IMR-90 (cell line): ENCODE data around the gene YEATS4.

ENCODE experiments used
- POLR2A ChIP-seq: IDR thresholded peaks from 2 replicates; pipeline ENCODE4 v1.6.1; 2012; ENCODE audit warnings: mild to moderate bottlenecking, low read depth, low read length
- TF ChIP-seq, protein P1 (sequence below): conservative IDR thresholded peaks from 2 replicates; pipeline ENCODE4 v1.5.1; 2012; ENCODE audit warnings: mild to moderate bottlenecking, low read depth, low read length, improper control_type of control experiment
- TF ChIP-seq, protein P2 (sequence below): fragments of 150-350 bp; IDR thresholded peaks from 2 replicates; pipeline ENCODE4 v1.6.1; 2016; ENCODE audit warnings: low read depth, mild to moderate bottlenecking, low read length, moderate library complexity, borderline replicate concordance

DNA sequence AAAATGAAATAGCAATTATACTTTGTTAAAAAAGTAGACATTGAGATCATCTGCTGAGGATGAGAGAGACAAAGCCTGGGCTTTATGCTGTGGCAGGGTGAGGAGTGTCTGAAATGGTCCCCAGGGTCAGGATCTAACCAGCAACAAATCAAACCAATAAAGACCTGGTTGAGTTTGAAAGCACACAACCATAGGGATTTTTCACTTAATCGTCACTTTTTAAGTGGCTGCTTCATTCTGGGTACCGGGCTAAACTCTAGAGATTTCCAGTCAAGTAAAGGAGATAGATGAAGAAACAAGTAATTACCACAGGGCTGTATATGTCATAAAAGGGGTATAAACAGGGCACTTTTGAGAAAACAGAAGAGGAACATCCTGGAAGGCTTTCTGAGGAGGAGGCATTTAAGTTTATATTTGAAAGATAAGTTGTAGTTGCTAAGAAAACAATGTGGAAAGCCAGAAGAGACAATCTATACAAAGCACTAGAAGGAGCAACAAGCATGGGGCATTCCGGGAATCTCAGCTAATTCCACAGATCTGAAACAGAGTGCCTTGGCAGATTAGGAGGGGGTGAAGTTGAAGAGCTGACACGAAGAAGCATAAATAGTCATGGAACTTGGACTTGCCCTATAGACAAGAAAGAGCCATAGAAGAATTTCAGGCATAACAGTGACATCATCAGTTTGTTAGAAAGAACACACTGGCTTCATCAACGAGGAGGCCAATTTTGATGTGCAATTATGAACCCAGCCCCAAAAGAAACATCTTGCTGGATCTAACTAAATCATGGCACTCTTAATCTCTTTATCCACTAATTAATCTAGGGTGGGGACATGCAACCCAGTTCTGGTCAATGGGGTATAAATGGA is 63.7 kb downstream of the YEATS4 start:
- TF ChIP-seq, protein P1, sequence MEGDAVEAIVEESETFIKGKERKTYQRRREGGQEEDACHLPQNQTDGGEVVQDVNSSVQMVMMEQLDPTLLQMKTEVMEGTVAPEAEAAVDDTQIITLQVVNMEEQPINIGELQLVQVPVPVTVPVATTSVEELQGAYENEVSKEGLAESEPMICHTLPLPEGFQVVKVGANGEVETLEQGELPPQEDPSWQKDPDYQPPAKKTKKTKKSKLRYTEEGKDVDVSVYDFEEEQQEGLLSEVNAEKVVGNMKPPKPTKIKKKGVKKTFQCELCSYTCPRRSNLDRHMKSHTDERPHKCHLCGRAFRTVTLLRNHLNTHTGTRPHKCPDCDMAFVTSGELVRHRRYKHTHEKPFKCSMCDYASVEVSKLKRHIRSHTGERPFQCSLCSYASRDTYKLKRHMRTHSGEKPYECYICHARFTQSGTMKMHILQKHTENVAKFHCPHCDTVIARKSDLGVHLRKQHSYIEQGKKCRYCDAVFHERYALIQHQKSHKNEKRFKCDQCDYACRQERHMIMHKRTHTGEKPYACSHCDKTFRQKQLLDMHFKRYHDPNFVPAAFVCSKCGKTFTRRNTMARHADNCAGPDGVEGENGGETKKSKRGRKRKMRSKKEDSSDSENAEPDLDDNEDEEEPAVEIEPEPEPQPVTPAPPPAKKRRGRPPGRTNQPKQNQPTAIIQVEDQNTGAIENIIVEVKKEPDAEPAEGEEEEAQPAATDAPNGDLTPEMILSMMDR: no peak
- TF ChIP-seq POLR2A: no peak
- TF ChIP-seq, protein P2, sequence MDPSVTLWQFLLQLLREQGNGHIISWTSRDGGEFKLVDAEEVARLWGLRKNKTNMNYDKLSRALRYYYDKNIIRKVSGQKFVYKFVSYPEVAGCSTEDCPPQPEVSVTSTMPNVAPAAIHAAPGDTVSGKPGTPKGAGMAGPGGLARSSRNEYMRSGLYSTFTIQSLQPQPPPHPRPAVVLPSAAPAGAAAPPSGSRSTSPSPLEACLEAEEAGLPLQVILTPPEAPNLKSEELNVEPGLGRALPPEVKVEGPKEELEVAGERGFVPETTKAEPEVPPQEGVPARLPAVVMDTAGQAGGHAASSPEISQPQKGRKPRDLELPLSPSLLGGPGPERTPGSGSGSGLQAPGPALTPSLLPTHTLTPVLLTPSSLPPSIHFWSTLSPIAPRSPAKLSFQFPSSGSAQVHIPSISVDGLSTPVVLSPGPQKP: no peak
